HL-60 (cell line): ENCODE measurements around the gene SHLD1.

ENCODE experiments used
- POLR2AphosphoS5 ChIP-seq: IDR thresholded peaks from 2 replicates; pipeline ENCODE4 v1.6.1; 2012; ENCODE audit warnings: low read depth
- TF ChIP-seq, protein P1 (sequence below): IDR thresholded peaks from 2 replicates; pipeline ENCODE4 v1.6.1; 2012; ENCODE audit warnings: low read depth; ENCODE audit not compliant: insufficient replicate concordance
- TF ChIP-seq, protein P2 (sequence below): IDR thresholded peaks from one replicate; pipeline ENCODE4 v1.5.1; 2011; ENCODE audit warnings: low read length, control low read depth, inconsistent platforms; ENCODE audit not compliant: insufficient read depth

DNA sequence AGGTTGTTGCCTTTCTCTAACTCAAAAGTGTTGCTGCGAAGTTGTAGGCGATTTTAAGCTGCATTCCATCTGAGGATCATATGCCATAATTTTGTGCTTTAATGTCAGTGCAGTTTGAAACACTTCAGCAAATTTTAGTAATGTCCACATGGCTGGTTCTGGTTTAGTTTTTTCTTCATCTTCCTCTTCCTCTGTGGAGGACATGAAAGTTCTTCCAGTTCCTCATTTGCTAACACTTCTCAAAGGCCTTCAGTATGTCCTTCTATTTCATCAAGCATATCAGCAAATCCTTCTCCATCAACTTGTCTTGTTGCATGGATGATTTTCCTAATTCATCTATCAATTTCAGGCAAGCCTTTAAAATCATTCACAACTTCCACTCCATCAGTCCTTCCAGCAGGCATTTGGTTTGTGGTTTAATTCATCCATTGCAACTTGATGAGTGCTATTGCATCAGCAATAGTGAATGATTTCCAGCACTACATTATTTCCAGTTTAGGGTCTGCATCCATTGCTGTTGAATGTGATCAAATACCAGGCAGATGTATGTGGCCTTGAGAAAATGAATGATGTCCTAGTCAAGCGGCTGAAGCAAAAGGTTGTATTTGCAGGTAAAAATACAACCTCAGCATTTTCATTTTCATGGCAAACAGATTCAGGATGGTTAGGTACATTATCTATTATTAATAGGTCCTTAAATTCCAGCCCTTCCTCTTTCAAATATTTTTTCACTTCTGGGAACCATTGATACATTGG is 20.2 kb downstream of the SHLD1 start:
- TF ChIP-seq, protein P1, sequence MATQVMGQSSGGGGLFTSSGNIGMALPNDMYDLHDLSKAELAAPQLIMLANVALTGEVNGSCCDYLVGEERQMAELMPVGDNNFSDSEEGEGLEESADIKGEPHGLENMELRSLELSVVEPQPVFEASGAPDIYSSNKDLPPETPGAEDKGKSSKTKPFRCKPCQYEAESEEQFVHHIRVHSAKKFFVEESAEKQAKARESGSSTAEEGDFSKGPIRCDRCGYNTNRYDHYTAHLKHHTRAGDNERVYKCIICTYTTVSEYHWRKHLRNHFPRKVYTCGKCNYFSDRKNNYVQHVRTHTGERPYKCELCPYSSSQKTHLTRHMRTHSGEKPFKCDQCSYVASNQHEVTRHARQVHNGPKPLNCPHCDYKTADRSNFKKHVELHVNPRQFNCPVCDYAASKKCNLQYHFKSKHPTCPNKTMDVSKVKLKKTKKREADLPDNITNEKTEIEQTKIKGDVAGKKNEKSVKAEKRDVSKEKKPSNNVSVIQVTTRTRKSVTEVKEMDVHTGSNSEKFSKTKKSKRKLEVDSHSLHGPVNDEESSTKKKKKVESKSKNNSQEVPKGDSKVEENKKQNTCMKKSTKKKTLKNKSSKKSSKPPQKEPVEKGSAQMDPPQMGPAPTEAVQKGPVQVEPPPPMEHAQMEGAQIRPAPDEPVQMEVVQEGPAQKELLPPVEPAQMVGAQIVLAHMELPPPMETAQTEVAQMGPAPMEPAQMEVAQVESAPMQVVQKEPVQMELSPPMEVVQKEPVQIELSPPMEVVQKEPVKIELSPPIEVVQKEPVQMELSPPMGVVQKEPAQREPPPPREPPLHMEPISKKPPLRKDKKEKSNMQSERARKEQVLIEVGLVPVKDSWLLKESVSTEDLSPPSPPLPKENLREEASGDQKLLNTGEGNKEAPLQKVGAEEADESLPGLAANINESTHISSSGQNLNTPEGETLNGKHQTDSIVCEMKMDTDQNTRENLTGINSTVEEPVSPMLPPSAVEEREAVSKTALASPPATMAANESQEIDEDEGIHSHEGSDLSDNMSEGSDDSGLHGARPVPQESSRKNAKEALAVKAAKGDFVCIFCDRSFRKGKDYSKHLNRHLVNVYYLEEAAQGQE, result no peak
- TF ChIP-seq, protein P2, sequence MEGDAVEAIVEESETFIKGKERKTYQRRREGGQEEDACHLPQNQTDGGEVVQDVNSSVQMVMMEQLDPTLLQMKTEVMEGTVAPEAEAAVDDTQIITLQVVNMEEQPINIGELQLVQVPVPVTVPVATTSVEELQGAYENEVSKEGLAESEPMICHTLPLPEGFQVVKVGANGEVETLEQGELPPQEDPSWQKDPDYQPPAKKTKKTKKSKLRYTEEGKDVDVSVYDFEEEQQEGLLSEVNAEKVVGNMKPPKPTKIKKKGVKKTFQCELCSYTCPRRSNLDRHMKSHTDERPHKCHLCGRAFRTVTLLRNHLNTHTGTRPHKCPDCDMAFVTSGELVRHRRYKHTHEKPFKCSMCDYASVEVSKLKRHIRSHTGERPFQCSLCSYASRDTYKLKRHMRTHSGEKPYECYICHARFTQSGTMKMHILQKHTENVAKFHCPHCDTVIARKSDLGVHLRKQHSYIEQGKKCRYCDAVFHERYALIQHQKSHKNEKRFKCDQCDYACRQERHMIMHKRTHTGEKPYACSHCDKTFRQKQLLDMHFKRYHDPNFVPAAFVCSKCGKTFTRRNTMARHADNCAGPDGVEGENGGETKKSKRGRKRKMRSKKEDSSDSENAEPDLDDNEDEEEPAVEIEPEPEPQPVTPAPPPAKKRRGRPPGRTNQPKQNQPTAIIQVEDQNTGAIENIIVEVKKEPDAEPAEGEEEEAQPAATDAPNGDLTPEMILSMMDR, result no peak
- no peak for TF ChIP-seq POLR2AphosphoS5
